ENCODE measurements around the gene BLVRA.
"Not testable (repeated sequence)": the region's sequence is repeated elsewhere in the genome, so short reads cannot be mapped to it uniquely, and the experiment has no call there.

Gene BLVRA, protein sequence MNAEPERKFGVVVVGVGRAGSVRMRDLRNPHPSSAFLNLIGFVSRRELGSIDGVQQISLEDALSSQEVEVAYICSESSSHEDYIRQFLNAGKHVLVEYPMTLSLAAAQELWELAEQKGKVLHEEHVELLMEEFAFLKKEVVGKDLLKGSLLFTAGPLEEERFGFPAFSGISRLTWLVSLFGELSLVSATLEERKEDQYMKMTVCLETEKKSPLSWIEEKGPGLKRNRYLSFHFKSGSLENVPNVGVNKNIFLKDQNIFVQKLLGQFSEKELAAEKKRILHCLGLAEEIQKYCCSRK

DNA sequence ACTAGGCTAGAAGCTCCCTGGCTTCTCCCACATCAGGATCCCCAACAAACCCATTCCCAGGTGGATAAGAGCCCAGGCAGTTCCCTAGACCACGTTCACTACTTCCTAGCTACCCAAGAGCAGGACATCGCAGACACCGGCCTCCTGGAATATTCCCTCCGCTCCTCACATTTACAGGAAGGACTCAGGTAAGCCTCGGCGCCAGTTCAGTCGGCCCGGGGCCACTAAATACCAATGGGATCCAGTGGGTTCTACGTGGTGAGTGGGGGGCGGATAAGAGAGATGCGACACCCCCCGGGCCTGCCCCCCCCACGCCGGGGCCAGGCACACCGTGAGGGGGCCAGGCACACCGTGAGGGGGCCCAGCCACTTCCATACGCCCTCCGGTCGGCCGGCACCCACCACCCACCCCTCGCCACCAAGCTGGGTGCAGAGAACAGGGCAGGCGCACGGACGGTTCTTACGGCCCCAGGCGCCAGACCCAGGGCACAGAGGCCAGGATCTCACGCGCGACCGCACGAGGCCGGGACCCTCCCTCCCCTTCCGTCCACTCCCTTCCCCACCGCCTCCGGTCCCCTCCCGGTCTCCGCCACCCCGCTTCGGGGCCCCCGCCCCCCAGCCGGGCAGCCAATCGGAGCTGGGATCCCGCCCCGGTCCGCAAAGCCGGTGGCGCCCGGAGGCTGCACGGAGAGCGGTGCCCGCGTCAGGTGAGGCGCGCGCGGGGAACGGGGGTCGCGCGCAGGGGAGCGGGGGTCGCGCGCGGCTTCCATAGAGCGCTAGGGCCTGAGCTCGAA lies at the start of gene BLVRA:
TSS of gene BLVRA (plus strand) at position 652 of the 793 bp plus-strand sequence. CDS start 12,479 bp downstream, outside the sequence.
- H3K4me3 ChIP-seq (ENCODE audit: low read depth, low read length) = peak within 1 kb of the TSS; percentile 63

- no peak overlapping the region for H3K4me3 ChIP-seq (ENCODE audit: low read depth, low read length)
Observed at GRCh38 chr7:43711503-43711902, 47.0 kb upstream of the BLVRA start.

DNA sequence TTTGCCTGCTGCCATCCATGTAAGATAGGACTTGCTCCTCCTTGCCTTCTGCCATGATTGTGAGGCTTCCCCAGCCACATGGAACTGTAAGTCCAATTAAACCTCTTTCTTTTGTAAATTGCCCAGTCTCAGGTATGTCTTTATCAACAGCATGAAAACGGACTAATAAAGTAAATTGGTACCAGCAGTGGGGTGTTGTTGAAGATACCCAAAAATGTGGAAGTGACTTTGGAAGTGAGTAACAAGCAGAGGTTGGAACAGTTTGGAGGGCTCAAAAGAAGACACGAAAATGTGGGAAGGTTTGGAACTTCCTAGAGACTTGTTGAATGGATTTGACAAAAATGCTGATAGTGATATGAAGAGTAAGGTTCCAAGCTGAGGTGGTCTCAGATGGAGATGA lies 42.5 kb upstream of the BLVRA start:
- not testable (repeated sequence) for H3K4me3 ChIP-seq (ENCODE audit: low read depth, low read length)

DNA sequence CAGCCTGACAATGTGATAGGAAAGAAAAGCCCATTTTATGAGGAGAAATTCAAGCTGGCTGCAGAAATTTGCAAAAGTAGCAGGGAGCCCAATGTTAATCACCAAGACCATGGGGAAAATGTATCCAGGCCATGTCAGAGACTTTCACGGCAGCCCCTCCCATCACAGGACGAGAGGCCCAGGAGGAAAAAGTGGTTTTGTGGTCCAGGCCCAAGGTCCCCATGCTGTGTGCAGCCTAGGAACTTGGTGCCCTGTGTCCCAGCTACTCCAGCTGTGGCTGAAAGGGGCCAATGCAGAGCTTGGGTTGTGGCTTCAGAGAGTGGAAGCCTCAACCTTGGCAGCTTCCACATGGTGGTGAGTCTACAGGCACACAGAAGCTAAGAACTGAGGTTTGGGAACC lies 41.9 kb upstream of the BLVRA start:
- H3K4me3 ChIP-seq (ENCODE audit: low read depth, low read length) = no peak overlapping the region

DNA sequence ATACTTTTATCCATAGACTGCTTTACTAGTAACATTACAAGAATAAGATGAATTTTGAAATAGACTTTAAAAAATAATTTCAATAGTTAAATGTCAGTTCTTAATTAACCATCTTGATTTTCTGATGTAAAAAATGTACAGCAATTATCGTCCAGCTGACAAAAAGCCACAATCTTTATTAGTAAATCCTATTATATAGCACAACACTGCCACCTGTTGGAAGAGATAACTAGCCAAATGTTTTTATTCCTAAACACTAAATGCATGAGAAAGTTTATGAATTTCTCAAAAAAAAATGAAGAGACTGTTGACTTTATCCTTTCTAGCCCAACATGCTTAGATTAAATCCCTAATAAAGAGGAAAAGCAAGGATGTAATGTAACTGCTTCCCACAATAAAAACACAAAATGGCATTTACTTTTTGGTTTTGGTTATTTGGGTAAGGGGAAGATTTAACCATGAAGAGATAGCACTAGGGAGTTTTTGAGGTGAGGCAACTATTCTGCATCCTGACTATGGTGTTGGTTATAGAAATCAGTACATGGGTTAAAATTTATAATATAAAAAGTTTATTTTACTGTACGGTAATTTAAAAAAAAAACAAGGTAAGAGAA lies 37.2 kb upstream of the BLVRA start:
- no peak overlapping the region for H3K4me3 ChIP-seq (ENCODE audit: low read depth, low read length)

- H3K4me3 ChIP-seq (ENCODE audit: low read depth, low read length) = no peak overlapping the region
Observed at GRCh38 chr7:43723007-43723341, 35.5 kb upstream of the BLVRA start.

DNA sequence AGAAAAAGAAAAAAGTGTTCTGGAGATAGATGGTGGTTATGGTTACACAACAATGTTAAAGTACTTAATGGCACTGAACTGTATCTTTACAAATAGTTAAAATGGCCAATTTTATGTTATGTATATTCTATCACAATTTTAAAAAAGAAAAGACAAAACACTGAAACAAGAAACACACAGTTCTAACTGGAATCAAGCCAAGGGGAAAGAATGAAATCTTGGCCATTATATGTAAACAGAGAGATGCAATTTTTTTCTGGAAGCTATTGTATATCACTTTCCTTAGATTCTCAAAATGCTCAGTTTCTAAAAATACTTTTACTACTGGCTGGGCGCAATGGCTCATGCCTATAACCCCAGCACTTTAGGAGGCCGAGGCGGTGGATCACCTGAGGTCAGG lies 33.2 kb upstream of the BLVRA start:
- no peak overlapping the region for H3K4me3 ChIP-seq (ENCODE audit: low read depth, low read length)

DNA sequence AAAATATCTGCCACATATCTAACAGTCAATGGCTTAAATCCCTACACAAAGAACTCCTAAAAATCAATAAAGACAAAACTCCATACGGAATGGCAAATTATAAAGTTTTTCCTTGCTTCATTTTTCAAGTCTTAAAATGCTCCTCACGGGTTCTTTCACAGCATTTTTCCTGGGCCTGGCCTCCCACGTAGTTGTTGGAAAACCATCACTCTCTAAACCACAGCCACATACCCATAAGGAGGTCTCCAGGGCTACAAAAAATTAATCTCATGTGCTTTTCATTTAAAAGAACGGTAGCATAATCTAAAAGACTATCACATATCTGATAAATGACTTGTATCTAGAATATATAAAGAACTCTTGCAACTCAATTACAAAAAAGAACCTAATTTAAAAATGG lies 32.0 kb upstream of the BLVRA start:
- no peak overlapping the region for H3K4me3 ChIP-seq (ENCODE audit: low read depth, low read length)

GRCh38 chr7:43727003-43727402 lies 31.5 kb upstream of the BLVRA start:
- no peak overlapping the region for H3K4me3 ChIP-seq (ENCODE audit: low read depth, low read length)

DNA sequence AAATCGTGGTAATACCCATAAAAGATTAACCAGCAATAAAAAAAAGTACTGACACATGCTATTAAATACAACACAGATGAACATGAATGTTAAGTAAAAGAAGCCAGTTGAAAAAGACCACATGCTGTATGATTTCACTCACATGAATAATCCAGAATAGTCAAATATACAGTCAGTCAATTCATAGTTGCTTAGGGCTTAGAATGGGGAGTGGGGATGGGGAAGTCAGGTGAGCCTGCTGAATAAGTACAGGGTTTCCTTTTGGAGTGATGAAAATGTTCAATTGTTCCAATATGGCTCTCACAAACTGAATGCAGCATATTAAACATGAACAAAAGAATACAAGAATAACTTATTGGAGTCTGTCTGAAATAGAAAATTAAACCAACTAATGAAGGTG lies 31.0 kb upstream of the BLVRA start:
- H3K4me3 ChIP-seq (ENCODE audit: low read depth, low read length) = no peak overlapping the region

GRCh38 chr7:43729214-43729923 lies 29.1 kb upstream of the BLVRA start, which contains the start of gene COA1:
TSS of gene COA1 (minus strand) at chr7:43729523. CDS start at chr7:43648614, 80,909 bp downstream.
- peak within 1 kb of the TSS; percentile 66 for H3K4me3 ChIP-seq (ENCODE audit: low read depth, low read length)

GRCh38 chr7:43729924-43730248 lies 28.6 kb upstream of the BLVRA start:
- H3K4me3 ChIP-seq (ENCODE audit: low read depth, low read length) = peak overlapping the region; percentile 66

DNA sequence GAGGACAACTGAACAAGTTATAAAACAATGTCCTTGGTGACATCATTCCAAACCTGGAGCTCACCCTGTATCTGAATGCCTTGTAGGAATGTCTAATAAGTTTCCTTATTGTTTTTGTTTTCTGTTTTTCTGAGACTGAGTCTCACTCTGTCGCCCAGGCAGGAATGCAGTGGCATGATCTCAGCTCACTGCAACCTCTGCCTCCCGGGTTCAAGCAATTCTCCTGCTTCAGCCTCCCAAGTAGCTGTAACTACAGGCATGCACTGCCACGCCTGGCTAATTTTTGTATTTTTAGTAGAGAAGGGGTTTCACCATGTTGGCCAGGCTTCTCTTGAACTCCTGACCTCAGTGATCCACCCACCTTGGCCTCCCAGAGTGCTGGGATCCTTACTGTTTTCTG lies 27.0 kb upstream of the BLVRA start:
- H3K4me3 ChIP-seq (ENCODE audit: low read depth, low read length) = not testable (repeated sequence)

GRCh38 chr7:43734575-43735332 lies 23.7 kb upstream of the BLVRA start:
- not testable (repeated sequence) for H3K4me3 ChIP-seq (ENCODE audit: low read depth, low read length)

- no peak overlapping the region for H3K4me3 ChIP-seq (ENCODE audit: low read depth, low read length)
Observed at GRCh38 chr7:43735403-43735801, 23.1 kb upstream of the BLVRA start.

- no peak overlapping the region for H3K4me3 ChIP-seq (ENCODE audit: low read depth, low read length)
Observed at GRCh38 chr7:43735802-43736603, 22.5 kb upstream of the BLVRA start.

DNA sequence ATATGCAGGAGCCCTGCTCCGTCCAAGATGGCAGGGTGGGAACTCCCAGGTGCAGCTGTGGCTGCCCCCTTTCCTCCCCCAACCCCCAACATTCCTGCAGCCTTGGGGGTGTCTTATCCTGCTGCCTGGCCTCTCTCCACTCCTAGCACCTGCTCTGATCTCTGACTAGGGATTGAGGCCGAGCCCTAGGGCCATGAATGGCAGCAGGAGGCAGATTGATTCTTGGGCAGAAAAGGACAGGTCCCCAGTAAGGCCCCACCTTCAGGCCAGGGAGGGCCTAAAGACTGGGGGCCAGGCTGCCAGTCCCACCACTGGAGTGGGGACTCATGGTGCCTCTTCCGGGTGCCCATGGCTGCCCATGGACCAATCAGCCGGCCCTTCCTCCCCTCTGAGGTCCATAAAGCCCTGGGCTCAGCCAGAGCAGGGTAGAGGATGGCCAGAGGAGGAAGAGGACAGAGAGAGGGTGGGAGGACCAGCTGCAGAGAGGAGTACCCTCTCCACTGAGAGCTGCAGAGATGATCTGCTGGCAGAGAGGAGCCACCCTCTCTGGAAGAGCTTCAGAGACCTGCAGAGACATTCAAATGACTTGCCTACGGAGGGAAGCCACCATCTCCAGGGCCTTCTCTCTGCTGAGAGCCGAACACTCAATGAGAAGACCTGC lies 20.9 kb upstream of the BLVRA start:
- no peak overlapping the region for H3K4me3 ChIP-seq (ENCODE audit: low read depth, low read length)

GRCh38 chr7:43742692-43743091 lies 15.8 kb upstream of the BLVRA start:
- H3K4me3 ChIP-seq (ENCODE audit: low read depth, low read length) = no peak overlapping the region

GRCh38 chr7:43747328-43748105 lies 11.0 kb upstream of the BLVRA start:
- no peak overlapping the region for H3K4me3 ChIP-seq (ENCODE audit: low read depth, low read length)
